IMR-90 (cell line): ENCODE measurements around the gene USP9X. TPM values are rescaled to one million over a fixed set of nuclear protein-coding genes. Genes with fewer than 3 reads are reported as not detected.

Experiments
- ATAC-seq: fragments of 200-7000 bp; cut with Tn5 transposase; 2 replicates; pipeline ENCODE4 v1.9.1; 2020; ENCODE audit warnings: low read depth, mild to moderate bottlenecking, moderate library complexity
- BruUV-seq: library from RNA; stranded (reverse); fragments of 400-500 nt; replicated peaks from 2 replicates; lab custom pipeline; 2021; lab: Mats Ljungman, UMichigan
- CTCF ChIA-PET: fragments of 300-600 bp; formaldehyde crosslinking; extraction: SDS; loops from one replicate; lab custom pipeline; 2021; ENCODE audit warnings: antibody characterized with exemption; lab: Yijun Ruan, JAX
- POLR2A ChIA-PET: fragments of 300-600 bp; sonication (Branson Sonifier 250); formaldehyde crosslinking; loops from one replicate; lab custom pipeline; 2022; ENCODE audit warnings: antibody characterized with exemption; ENCODE audit not compliant: unreplicated experiment; lab: Charles Lee
- DNase-seq: peaks from one replicate; pipeline ENCODE4 v3.0.0; 2013
- H2AFZ ChIP-seq: replicated peaks from 2 replicates; pipeline ENCODE3; 2013; ENCODE audit warnings: low read length, mild to moderate bottlenecking; ENCODE audit not compliant: poor library complexity
- H2AK5ac ChIP-seq: 2 replicates; pipeline ENCODE4 v1.6.1; 2013; ENCODE audit warnings: low read depth, low read length, inconsistent platforms
- H2AK9ac ChIP-seq: replicated peaks from 2 replicates; pipeline ENCODE3; 2013; ENCODE audit warnings: mild to moderate bottlenecking, low read depth, low read length, moderate library complexity; ENCODE audit not compliant: poor library complexity
- H2BK120ac ChIP-seq: 2 replicates; pipeline ENCODE4 v1.6.1; 2013; ENCODE audit warnings: low read depth, low read length, inconsistent platforms
- H2BK15ac ChIP-seq: 3 replicates; pipeline ENCODE4 v1.6.1; 2013; ENCODE audit warnings: low read depth, low read length, inconsistent platforms
- H2BK20ac ChIP-seq: 2 replicates; pipeline ENCODE4 v1.6.1; 2013; ENCODE audit warnings: low read depth, mild to moderate bottlenecking, inconsistent platforms, low read length, moderate library complexity
- H2BK5ac ChIP-seq: 2 replicates; pipeline ENCODE4 v1.6.1; 2013; ENCODE audit warnings: mild to moderate bottlenecking, low read depth, low read length, inconsistent platforms; ENCODE audit not compliant: poor library complexity, severe bottlenecking
- H3K14ac ChIP-seq: replicated peaks from 2 replicates; pipeline ENCODE4 v1.6.1; 2013; ENCODE audit warnings: low read depth, low read length, inconsistent platforms
- H3K18ac ChIP-seq: 2 replicates; pipeline ENCODE4 v1.6.1; 2013; ENCODE audit warnings: low read depth, low read length, control low read depth
- H3K23ac ChIP-seq: 2 replicates; pipeline ENCODE4 v1.6.1; 2013; ENCODE audit warnings: low read depth, low read length, inconsistent platforms
- H3K27ac ChIP-seq: 2 replicates; pipeline ENCODE4 v1.5.1; 2013; ENCODE audit warnings: mild to moderate bottlenecking, control low read depth, low read length; ENCODE audit not compliant: insufficient read depth
- H3K27me3 ChIP-seq: 2 replicates; pipeline ENCODE4 v1.6.1; 2013; ENCODE audit warnings: low read length; ENCODE audit not compliant: control insufficient read depth, insufficient read depth
- H3K36me3 ChIP-seq: 2 replicates; pipeline ENCODE4 v1.6.1; 2013; ENCODE audit warnings: low read length, mixed read lengths; ENCODE audit not compliant: control insufficient read depth, insufficient read depth
- H3K4ac ChIP-seq: 2 replicates; pipeline ENCODE4 v1.6.1; 2013; ENCODE audit warnings: low read depth, low read length, inconsistent platforms
- H3K4me1 ChIP-seq: 2 replicates; pipeline ENCODE4 v1.6.1; 2013; ENCODE audit warnings: low read length, mixed read lengths; ENCODE audit not compliant: control insufficient read depth, insufficient read depth
- H3K4me2 ChIP-seq: 2 replicates; pipeline ENCODE4 v1.6.1; 2013; ENCODE audit warnings: low read depth, mild to moderate bottlenecking, control low read depth, low read length, moderate library complexity
- H3K4me3 ChIP-seq: 2 replicates; pipeline ENCODE4 v1.5.1; 2013; ENCODE audit warnings: low read depth, mild to moderate bottlenecking, control low read depth, low read length, moderate library complexity; ENCODE audit not compliant: insufficient read depth
- H3K56ac ChIP-seq: 2 replicates; pipeline ENCODE4 v1.6.1; 2013; ENCODE audit warnings: low read length, inconsistent platforms; ENCODE audit not compliant: insufficient read depth; ENCODE audit errors: extremely low read depth
- H3K79me1 ChIP-seq, 2 experiments: 2 replicates each; pipeline ENCODE4 v1.6.1; 2013; ENCODE audit warnings: low read length in 2 of 2, inconsistent platforms in 1 of 2, low read depth in 1 of 2
- H3K9ac ChIP-seq: 2 replicates; pipeline ENCODE4 v1.6.1; 2013; ENCODE audit warnings: low read depth, low read length, control low read depth
- H3K9me1 ChIP-seq: 2 replicates; pipeline ENCODE4 v1.6.1; 2013; ENCODE audit warnings: low read length, inconsistent platforms; ENCODE audit not compliant: insufficient read depth
- H3K9me3 ChIP-seq: 2 replicates; pipeline ENCODE4 v1.6.1; 2013; ENCODE audit warnings: low read length; ENCODE audit not compliant: control insufficient read depth, insufficient read depth
- H4K20me1 ChIP-seq: 2 replicates; pipeline ENCODE4 v1.6.1; 2013; ENCODE audit warnings: low read length, inconsistent platforms; ENCODE audit not compliant: insufficient read depth
- H4K5ac ChIP-seq: 2 replicates; pipeline ENCODE4 v1.6.1; 2013; ENCODE audit warnings: mild to moderate bottlenecking, low read depth, low read length, control low read depth
- H4K8ac ChIP-seq, 2 experiments: 2 replicates each; pipeline ENCODE4 v1.6.1; 2013; ENCODE audit warnings: low read depth in 2 of 2, low read length in 2 of 2, control low read depth in 1 of 2, inconsistent platforms in 1 of 2
- H4K91ac ChIP-seq: 2 replicates; pipeline ENCODE4 v1.6.1; 2013; ENCODE audit warnings: low read depth, low read length, inconsistent platforms; ENCODE audit not compliant: insufficient read depth
- CEBPB ChIP-seq: IDR thresholded peaks from 2 replicates; pipeline ENCODE4 v1.6.1; 2012; ENCODE audit warnings: low read depth, low read length, improper control_type of control experiment
- CTCF ChIP-seq: conservative IDR thresholded peaks from 2 replicates; pipeline ENCODE4 v1.5.1; 2012; ENCODE audit warnings: mild to moderate bottlenecking, low read depth, low read length, improper control_type of control experiment
- WGBS, 2 experiments: methylation state at CpG; one replicate each; pipeline versions ENCODE4 v1.1.5 to v1.1.7; 2013; ENCODE audit warnings: missing lambda C conversion rate in 2 of 2; ENCODE audit not compliant: insufficient read length in 1 of 2; ENCODE audit errors: extremely low coverage in 2 of 2; 5-methylcytosine and 5-hydroxymethylcytosine counted together
- dilution Hi-C: fragments of 300-500 bp; cut with HindIII; formaldehyde crosslinking; loops from one replicate; pipeline ENCODE4 v1.14.3; 2018; ENCODE audit warnings: low sequenced_read_pairs; ENCODE audit not compliant: unreplicated experiment
- in situ Hi-C: fragments of 300-500 bp; cut with MboI; formaldehyde crosslinking; loops from 3 replicates; pipeline ENCODE4 v1.14.3; 2019; ENCODE audit warnings: low sequenced_read_pairs, inconsistent platforms, mixed read lengths
- intact Hi-C: fragments of 100-400 bp; cut with micrococcal nuclease; formaldehyde crosslinking; loops from 2 replicates; pipeline ENCODE4 v1.10.0; 2022
- polyA plus RNA-seq, 3 experiments: library from polyadenylated mRNA; depleted of rRNA; stranded (reverse); fragments of >200 nt; gene quantifications; 2 replicates each; pipeline ENCODE4 v1.2.3, GENCODE V29; 2012; ENCODE audit warnings: low replicate concordance in 1 of 3
- total RNA-seq: library from RNA; depleted of rRNA; stranded (reverse); fragments of >200 nt; gene quantifications from 2 replicates; pipeline ENCODE4 v1.2.3, GENCODE V29; 2012

The USP9X gene
- total and polyA plus RNA-seq, 2 of the 4 experiments (the other 2 are of a cell fraction), result 17.5 to 104 TPM

GRCh38 chrX:41273638-41274037, 188.4 kb downstream of the USP9X start:
- no peak overlapping the region for H2BK5ac ChIP-seq
- TF ChIP-seq CTCF, result no peak
- peak; percentile 74; the same call in 1 of the 2 replicates for TF ChIP-seq CEBPB
- no peak for DNase-seq
- no peak overlapping the region for H2AK5ac ChIP-seq
- H3K14ac ChIP-seq, result no peak overlapping the region
- H3K4me2 ChIP-seq, result no peak overlapping the region
- H3K36me3 ChIP-seq, result no peaks in the 10 kb centered on the region
- no peak overlapping the region for H2BK20ac ChIP-seq
- H3K79me1 ChIP-seq, result no peaks in the 10 kb centered on the region; a peak in 1 of 4 replicates
- H2BK15ac ChIP-seq, result no peak overlapping the region
- H3K4ac ChIP-seq, result no peak overlapping the region
- intact Hi-C loops, result loop anchor here (10.0 kb wide), 2 partner anchors 281 to 461 kb away; no protein-coding TSS in a partner anchor
- no peak overlapping the region for H4K5ac ChIP-seq
- H4K8ac ChIP-seq, result no peak overlapping the region
- H2BK120ac ChIP-seq, result no peak overlapping the region
- no peak for ATAC-seq
- no TSS peak for BruUV-seq
- H4K20me1 ChIP-seq, result no peaks in the 10 kb centered on the region
- H3K4me3 ChIP-seq, result no peak overlapping the region
- no peak overlapping the region for H3K56ac ChIP-seq
- ChIA-PET POLR2A (no interaction called here), CTCF (no interaction called here)
- H3K4me1 ChIP-seq, result peaks cover 2% of the 10 kb centered on the region; the same call in 1 of the 2 replicates
- H3K27ac ChIP-seq, result no peak overlapping the region
- H2AFZ ChIP-seq, result no peak overlapping the region
- dilution Hi-C loops, result no loop called here
- no peak overlapping the region for H4K91ac ChIP-seq
- no peaks in the 10 kb centered on the region for H3K9me3 ChIP-seq
- peaks cover 7% of the 10 kb centered on the region for H3K27me3 ChIP-seq
- H3K23ac ChIP-seq, result no peak overlapping the region
- H3K9me1 ChIP-seq, result no peaks in the 10 kb centered on the region
- H3K18ac ChIP-seq, result no peak overlapping the region
- no peak overlapping the region for H2AK9ac ChIP-seq
- H3K9ac ChIP-seq, result no peak overlapping the region
- no CpG with 5 or more reads among the region's 2 CpGs for WGBS, 2 experiments
- in situ Hi-C loops, result no loop called here
